ENCODE data around the gene FBXO44.

DNA sequence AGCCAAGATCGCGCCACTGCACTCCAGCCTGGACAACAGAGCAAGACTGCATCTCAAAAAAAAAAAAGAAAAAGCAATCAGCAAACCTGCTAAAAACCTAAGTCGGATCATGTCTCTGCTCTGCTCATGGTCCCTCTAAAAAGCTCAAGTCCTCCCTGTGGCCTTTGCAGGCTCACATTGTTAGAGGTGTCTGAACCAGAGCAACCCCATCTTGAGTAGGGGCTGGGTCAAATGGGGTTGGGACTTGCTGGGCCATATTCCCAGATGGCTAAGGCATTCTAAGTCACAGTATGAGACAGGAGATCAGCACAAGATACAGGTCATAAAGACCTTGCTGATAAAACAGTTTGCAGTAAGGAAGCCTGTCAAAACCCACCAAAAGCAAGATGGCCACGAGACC is 33.8 kb downstream of the FBXO44 start:
- TF ChIP-seq, protein P1, sequence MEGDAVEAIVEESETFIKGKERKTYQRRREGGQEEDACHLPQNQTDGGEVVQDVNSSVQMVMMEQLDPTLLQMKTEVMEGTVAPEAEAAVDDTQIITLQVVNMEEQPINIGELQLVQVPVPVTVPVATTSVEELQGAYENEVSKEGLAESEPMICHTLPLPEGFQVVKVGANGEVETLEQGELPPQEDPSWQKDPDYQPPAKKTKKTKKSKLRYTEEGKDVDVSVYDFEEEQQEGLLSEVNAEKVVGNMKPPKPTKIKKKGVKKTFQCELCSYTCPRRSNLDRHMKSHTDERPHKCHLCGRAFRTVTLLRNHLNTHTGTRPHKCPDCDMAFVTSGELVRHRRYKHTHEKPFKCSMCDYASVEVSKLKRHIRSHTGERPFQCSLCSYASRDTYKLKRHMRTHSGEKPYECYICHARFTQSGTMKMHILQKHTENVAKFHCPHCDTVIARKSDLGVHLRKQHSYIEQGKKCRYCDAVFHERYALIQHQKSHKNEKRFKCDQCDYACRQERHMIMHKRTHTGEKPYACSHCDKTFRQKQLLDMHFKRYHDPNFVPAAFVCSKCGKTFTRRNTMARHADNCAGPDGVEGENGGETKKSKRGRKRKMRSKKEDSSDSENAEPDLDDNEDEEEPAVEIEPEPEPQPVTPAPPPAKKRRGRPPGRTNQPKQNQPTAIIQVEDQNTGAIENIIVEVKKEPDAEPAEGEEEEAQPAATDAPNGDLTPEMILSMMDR (IDR thresholded peaks at IDR 0.05): no peak
- TF ChIP-seq ZC3H11A (IDR thresholded peaks at IDR 0.05): no peak
